Mesothelial cell of epicardium (in vitro differentiated cells): Measurements from ENCODE around the gene MEGF10. TPM values are rescaled to one million over a fixed set of nuclear protein-coding genes. Genes with fewer than 3 reads are reported as not detected.

Experiments
- DNase-seq, 2 experiments: peaks; one replicate each; pipeline ENCODE4 v3.0.0; 2021; ENCODE audit warnings: low spot score in 2 of 2; ENCODE audit not compliant: unreplicated experiment in 2 of 2
- H3K27ac Mint-ChIP-seq: 2 replicates; pipeline ENCODE4 v1.8.0; 2021; ENCODE audit warnings: mixed read lengths
- H3K27me3 Mint-ChIP-seq: 2 replicates; pipeline ENCODE4 v1.8.0; 2021; ENCODE audit warnings: low read depth, mixed read lengths
- H3K36me3 Mint-ChIP-seq: 2 replicates; pipeline ENCODE4 v1.8.0; 2021; ENCODE audit warnings: mixed read lengths
- H3K4me1 Mint-ChIP-seq: 2 replicates; pipeline ENCODE4 v1.8.0; 2021; ENCODE audit warnings: mixed read lengths
- H3K4me3 Mint-ChIP-seq: 2 replicates; pipeline ENCODE4 v1.8.0; 2021; ENCODE audit warnings: mild to moderate bottlenecking, moderate library complexity, mixed read lengths
- H3K9me3 Mint-ChIP-seq: 2 replicates; pipeline ENCODE4 v1.8.0; 2021; ENCODE audit warnings: mixed read lengths
- CTCF ChIP-seq: fragments of 200-600 bp; sonication (generic); IDR thresholded peaks from one replicate; pipeline ENCODE4 v1.5.0; 2021; ENCODE audit warnings: antibody characterized with exemption; ENCODE audit not compliant: unreplicated experiment
- total RNA-seq: library from RNA; stranded (reverse); gene quantifications from 3 replicates; pipeline ENCODE4 v1.2.1, GENCODE V29; 2021

Gene MEGF10
- total RNA-seq, 1 donor from 2014 or later, result 3.0 TPM

GRCh38 chr5:127326431-127326830 lies 35.8 kb downstream of the MEGF10 start:
- no peak for TF ChIP-seq CTCF
- H3K4me1 Mint-ChIP-seq, result no peaks in the 10 kb centered on the region
- no peak for DNase-seq
- no peak overlapping the region for H3K27ac Mint-ChIP-seq
- no peak overlapping the region for H3K4me3 Mint-ChIP-seq
- no peaks in the 10 kb centered on the region for H3K9me3 Mint-ChIP-seq
- H3K36me3 Mint-ChIP-seq, result no peaks in the 10 kb centered on the region
- peaks cover 18% of the 10 kb centered on the region for H3K27me3 Mint-ChIP-seq

GRCh38 chr5:127326976-127327755 lies 36.6 kb downstream of the MEGF10 start:
- DNase-seq, result no peak
- Mint-ChIP-seq H3K36me3 (no peaks in the 10 kb centered on the region), H3K9me3 (no peaks in the 10 kb centered on the region), H3K27ac (no peak overlapping the region), H3K4me3 (no peak overlapping the region), H3K27me3 (peaks cover 24% of the 10 kb centered on the region), H3K4me1 (no peaks in the 10 kb centered on the region)
- TF ChIP-seq CTCF, result no peak

GRCh38 chr5:127330116-127330515 lies 39.5 kb downstream of the MEGF10 start:
- no peak overlapping the region for H3K27ac Mint-ChIP-seq

GRCh38 chr5:127331890-127332649 lies 41.5 kb downstream of the MEGF10 start:
- Mint-ChIP-seq H3K36me3 (no peaks in the 10 kb centered on the region), H3K9me3 (no peaks in the 10 kb centered on the region), H3K4me1 (peaks cover 15% of the 10 kb centered on the region), H3K27ac (no peak overlapping the region), H3K27me3 (peaks cover 31% of the 10 kb centered on the region), H3K4me3 (no peak overlapping the region)
- DNase-seq, result no peak
- no peak for TF ChIP-seq CTCF

More at GRCh38 chr5:127330116-127330515, 39.5 kb downstream of the MEGF10 start:
- Mint-ChIP-seq H3K36me3 (no peaks in the 10 kb centered on the region), H3K4me1 (peaks cover 12% of the 10 kb centered on the region), H3K27me3 (peaks cover 29% of the 10 kb centered on the region), H3K9me3 (no peaks in the 10 kb centered on the region), H3K4me3 (no peak overlapping the region)
- TF ChIP-seq CTCF, result no peak
- DNase-seq, result no peak

GRCh38 chr5:127333483-127333882 lies 42.9 kb downstream of the MEGF10 start:
- no peak for DNase-seq
- H3K27ac Mint-ChIP-seq, result no peak overlapping the region
- TF ChIP-seq CTCF, result no peak
- H3K4me1 Mint-ChIP-seq, result peaks cover 15% of the 10 kb centered on the region
- H3K9me3 Mint-ChIP-seq, result no peaks in the 10 kb centered on the region
- H3K4me3 Mint-ChIP-seq, result no peak overlapping the region
- H3K36me3 Mint-ChIP-seq, result no peaks in the 10 kb centered on the region
- H3K27me3 Mint-ChIP-seq, result peaks cover 30% of the 10 kb centered on the region
